ENCODE results near the gene ADPRH. TPM values are rescaled to one million over a fixed set of nuclear protein-coding genes. Genes with fewer than 3 reads are reported as not detected.
"Not testable (repeated sequence)": the region's sequence is repeated elsewhere in the genome, so short reads cannot be mapped to it uniquely, and the experiment has no call there.

ADPRH gene
- total and polyA plus RNA-seq, 5 donors = 6.5 to 11.9 (median 10.2) TPM

GRCh38 chr3:119547227-119547626 is 32.1 kb upstream of the ADPRH start:
- ATAC-seq = no peak
- H3K4me1 ChIP-seq (ENCODE audit: control insufficient read depth, insufficient read depth, low read length) = no peaks in the 10 kb centered on the region

DNA sequence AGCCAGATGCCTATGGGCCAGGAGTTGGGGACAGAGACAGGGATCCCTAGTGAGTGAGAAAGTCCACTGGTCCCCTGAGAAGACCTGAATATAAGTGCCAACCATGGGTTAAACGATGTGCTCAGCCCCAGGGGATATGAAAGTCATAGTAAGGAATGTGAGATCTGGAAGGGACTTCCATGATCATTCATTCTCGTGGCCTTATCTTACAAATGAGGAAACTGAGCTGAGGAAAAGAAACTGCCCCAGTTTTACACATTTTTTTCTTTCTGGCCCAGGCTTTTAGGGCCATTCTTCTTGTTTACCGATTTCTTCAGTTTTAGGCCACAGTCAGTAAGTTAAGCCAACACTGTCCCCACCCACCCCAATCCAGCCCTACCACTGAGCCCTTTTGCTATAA is 31.0 kb upstream of the ADPRH start:
- Histone ChIP-seq H3K27ac (ENCODE audit: low read length) (no peak overlapping the region), H3K4me3 (ENCODE audit: low read length) (no peak overlapping the region), H3K4me1 (ENCODE audit: control insufficient read depth, insufficient read depth, low read length) (no peaks in the 10 kb centered on the region), H3K27me3 (ENCODE audit: control insufficient read depth, insufficient read depth) (no peaks in the 10 kb centered on the region), H3K9me3 (ENCODE audit: control insufficient read depth, low read length) (no peaks in the 10 kb centered on the region)
- ATAC-seq (no peak), DNase-seq (no peak)
- intact Hi-C loops (cut with DNase I) = no loop called here
- WGBS = 34% methylated on average over 3 of the region's 3 CpGs

More at GRCh38 chr3:119547227-119547626, 32.1 kb upstream of the ADPRH start:
- Histone ChIP-seq H3K27ac (ENCODE audit: low read length) (no peak overlapping the region), H3K9me3 (ENCODE audit: control insufficient read depth, low read length) (no peaks in the 10 kb centered on the region), H3K4me3 (ENCODE audit: low read length) (no peak overlapping the region), H3K27me3 (ENCODE audit: control insufficient read depth, insufficient read depth) (no peaks in the 10 kb centered on the region)
- intact Hi-C loops (cut with DNase I) = no loop called here
- DNase-seq = no peak
- WGBS = 83% methylated on average over 1 of the region's 1 CpG

- ATAC-seq = no peak
- WGBS = 90% methylated on average over 9 of the region's 9 CpGs
- intact Hi-C loops (cut with DNase I) = no loop called here
Observed at GRCh38 chr3:119550192-119550910, 28.9 kb upstream of the ADPRH start.

DNA sequence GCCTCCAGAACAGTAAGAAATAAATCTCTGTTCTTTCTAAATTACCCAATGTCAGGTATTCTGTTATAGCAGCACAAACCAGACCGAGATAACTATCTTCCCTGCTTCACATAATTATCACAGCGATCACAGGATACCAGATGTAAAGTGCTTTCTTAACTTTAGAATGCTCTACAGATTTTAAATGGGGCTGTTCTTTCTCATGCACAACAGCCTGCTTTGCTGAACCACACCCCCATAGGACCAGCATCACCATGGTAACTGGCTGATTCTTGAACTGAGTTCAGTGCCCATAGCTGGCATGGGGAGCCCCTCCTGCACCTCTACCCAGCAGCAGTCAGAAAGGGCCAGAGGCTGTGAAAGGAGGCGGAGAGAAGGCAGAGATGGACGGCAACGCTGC is 27.7 kb upstream of the ADPRH start:
- intact Hi-C loops (cut with DNase I) = no loop called here
- Histone ChIP-seq H3K4me1 (ENCODE audit: control insufficient read depth, insufficient read depth, low read length) (no peaks in the 10 kb centered on the region), H3K27me3 (ENCODE audit: control insufficient read depth, insufficient read depth) (no peaks in the 10 kb centered on the region), H3K4me3 (ENCODE audit: low read length) (no peak overlapping the region), H3K9me3 (ENCODE audit: control insufficient read depth, low read length) (no peaks in the 10 kb centered on the region), H3K27ac (ENCODE audit: low read length) (no peak overlapping the region)
- 90% methylated on average over 5 of the region's 5 CpGs for WGBS
- ATAC-seq (no peak), DNase-seq (no peak)

More at GRCh38 chr3:119550192-119550910, 28.9 kb upstream of the ADPRH start:
- no peak overlapping the region for H3K27ac ChIP-seq (ENCODE audit: low read length)
- H3K4me1 ChIP-seq (ENCODE audit: control insufficient read depth, insufficient read depth, low read length) = no peaks in the 10 kb centered on the region
- no peaks in the 10 kb centered on the region for H3K27me3 ChIP-seq (ENCODE audit: control insufficient read depth, insufficient read depth)
- DNase-seq = no peak
- H3K4me3 ChIP-seq (ENCODE audit: low read length) = no peak overlapping the region
- no peaks in the 10 kb centered on the region for H3K9me3 ChIP-seq (ENCODE audit: control insufficient read depth, low read length)

- H3K27ac ChIP-seq (ENCODE audit: low read length); intact Hi-C loops (cut with DNase I): not testable (repeated sequence)
- 95% methylated on average over 6 of the region's 6 CpGs for WGBS
Observed at GRCh38 chr3:119552928-119553327, 26.4 kb upstream of the ADPRH start.

GRCh38 chr3:119553823-119554415 is 25.4 kb upstream of the ADPRH start:
- 71% methylated on average over 5 of the region's 5 CpGs for WGBS
- Histone ChIP-seq H3K4me3 (ENCODE audit: low read length) (no peak overlapping the region), H3K4me1 (ENCODE audit: control insufficient read depth, insufficient read depth, low read length) (no peaks in the 10 kb centered on the region), H3K27ac (ENCODE audit: low read length) (no peak overlapping the region), H3K9me3 (ENCODE audit: control insufficient read depth, low read length) (no peaks in the 10 kb centered on the region), H3K27me3 (ENCODE audit: control insufficient read depth, insufficient read depth) (no peaks in the 10 kb centered on the region)
- no peak for DNase-seq
- ATAC-seq = no peak
- intact Hi-C loops (cut with DNase I) = no loop called here

More at GRCh38 chr3:119552928-119553327, 26.4 kb upstream of the ADPRH start:
- ATAC-seq; H3K4me1 ChIP-seq (ENCODE audit: control insufficient read depth, insufficient read depth, low read length); H3K9me3 ChIP-seq (ENCODE audit: control insufficient read depth, low read length); H3K4me3 ChIP-seq (ENCODE audit: low read length); DNase-seq; H3K27me3 ChIP-seq (ENCODE audit: control insufficient read depth, insufficient read depth): not testable (repeated sequence)

GRCh38 chr3:119555309-119555735 is 24.0 kb upstream of the ADPRH start:
- Histone ChIP-seq H3K27ac (ENCODE audit: low read length) (no peak overlapping the region), H3K9me3 (ENCODE audit: control insufficient read depth, low read length) (no peaks in the 10 kb centered on the region), H3K4me1 (ENCODE audit: control insufficient read depth, insufficient read depth, low read length) (no peaks in the 10 kb centered on the region), H3K4me3 (ENCODE audit: low read length) (no peak overlapping the region), H3K27me3 (ENCODE audit: control insufficient read depth, insufficient read depth) (no peaks in the 10 kb centered on the region)
- DNase-seq = no peak
- ATAC-seq = peak; percentile 47 to 54
- intact Hi-C loops (cut with DNase I) = no loop called here
- WGBS = 61% methylated on average over 4 of the region's 4 CpGs

DNA sequence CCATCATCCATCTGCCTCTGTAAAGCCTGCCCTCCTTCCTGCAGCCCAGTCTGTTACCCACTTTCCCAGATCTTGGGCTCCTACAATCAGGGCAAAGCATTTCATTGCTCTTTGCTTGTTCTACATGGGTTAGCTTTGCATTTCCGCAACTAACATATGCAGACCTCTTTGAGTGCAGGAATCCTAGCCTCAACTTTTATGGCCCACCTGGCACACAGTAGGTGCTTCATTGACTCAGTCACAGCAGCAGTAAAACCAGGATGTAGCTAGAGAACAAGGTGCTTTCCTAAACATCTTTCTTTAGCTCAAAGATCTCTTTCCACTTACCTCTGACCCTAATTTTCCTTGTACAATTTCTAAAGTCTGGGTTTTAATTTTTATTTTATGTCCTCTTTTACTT is 23.4 kb upstream of the ADPRH start:
- Histone ChIP-seq H3K27ac (ENCODE audit: low read length) (no peak overlapping the region), H3K4me1 (ENCODE audit: control insufficient read depth, insufficient read depth, low read length) (no peaks in the 10 kb centered on the region), H3K9me3 (ENCODE audit: control insufficient read depth, low read length) (no peaks in the 10 kb centered on the region), H3K27me3 (ENCODE audit: control insufficient read depth, insufficient read depth) (no peaks in the 10 kb centered on the region), H3K4me3 (ENCODE audit: low read length) (no peak overlapping the region)
- DNase-seq (no peak), ATAC-seq (no peak)
- WGBS = 100% methylated on average over 1 of the region's 1 CpG
- intact Hi-C loops (cut with DNase I) = no loop called here

DNA sequence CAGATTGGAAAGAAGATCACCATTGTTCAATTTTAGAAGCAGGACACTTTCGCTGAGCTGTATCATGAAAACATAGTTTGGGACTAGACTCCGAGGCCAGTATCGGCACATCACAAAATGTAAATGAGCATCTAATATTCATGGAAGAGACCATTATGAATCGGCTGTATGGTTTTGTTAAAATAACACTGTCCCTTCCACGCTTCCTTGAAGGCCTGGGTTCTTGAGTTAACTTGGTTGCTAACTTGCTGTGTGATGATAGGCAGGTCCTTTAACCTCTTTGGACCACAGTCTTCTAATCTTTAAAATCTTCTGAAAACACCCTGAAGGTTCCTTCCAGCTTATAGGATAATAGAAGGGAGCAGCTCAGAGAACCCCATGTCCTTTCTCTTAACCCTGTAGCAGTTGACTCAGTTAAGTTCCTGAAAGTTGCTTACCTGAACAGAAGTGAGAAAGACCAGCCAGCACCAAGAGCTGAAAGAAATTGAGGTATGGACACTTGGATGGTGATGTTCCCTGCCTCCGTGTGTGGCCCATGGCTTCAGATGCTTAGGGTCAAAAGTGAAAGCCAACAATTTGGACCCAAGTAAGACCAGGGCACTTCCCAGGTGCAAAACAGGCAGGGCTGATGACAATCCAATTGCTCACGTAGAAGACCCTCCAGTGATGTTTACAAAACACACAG is 22.0 kb upstream of the ADPRH start:
- intact Hi-C loops (cut with DNase I) = no loop called here

GRCh38 chr3:119557877-119558269 is 21.4 kb upstream of the ADPRH start:
- 82% methylated on average over 3 of the region's 3 CpGs for whole genome bisulfite sequencing
- Histone ChIP-seq H3K4me3 (ENCODE audit: low read length) (no peak overlapping the region), H3K27me3 (ENCODE audit: control insufficient read depth, insufficient read depth) (no peaks in the 10 kb centered on the region), H3K4me1 (ENCODE audit: control insufficient read depth, insufficient read depth, low read length) (no peaks in the 10 kb centered on the region), H3K9me3 (ENCODE audit: control insufficient read depth, low read length) (no peaks in the 10 kb centered on the region), H3K27ac (ENCODE audit: low read length) (no peak overlapping the region)
- intact Hi-C loops (cut with DNase I) = no loop called here
- no peak for DNase-seq
- no peak for ATAC-seq

More for the DNA sequence above, 22.0 kb upstream of the ADPRH start:
- no peak overlapping the region for H3K4me3 ChIP-seq (ENCODE audit: low read length)
- H3K27ac ChIP-seq (ENCODE audit: low read length) = no peak overlapping the region
- H3K9me3 ChIP-seq (ENCODE audit: control insufficient read depth, low read length) = no peaks in the 10 kb centered on the region
- WGBS = 93% methylated on average over 7 of the region's 7 CpGs
- no peaks in the 10 kb centered on the region for H3K27me3 ChIP-seq (ENCODE audit: control insufficient read depth, insufficient read depth)
- H3K4me1 ChIP-seq (ENCODE audit: control insufficient read depth, insufficient read depth, low read length) = no peaks in the 10 kb centered on the region
- no peak for ATAC-seq
- no peak for DNase-seq

DNA sequence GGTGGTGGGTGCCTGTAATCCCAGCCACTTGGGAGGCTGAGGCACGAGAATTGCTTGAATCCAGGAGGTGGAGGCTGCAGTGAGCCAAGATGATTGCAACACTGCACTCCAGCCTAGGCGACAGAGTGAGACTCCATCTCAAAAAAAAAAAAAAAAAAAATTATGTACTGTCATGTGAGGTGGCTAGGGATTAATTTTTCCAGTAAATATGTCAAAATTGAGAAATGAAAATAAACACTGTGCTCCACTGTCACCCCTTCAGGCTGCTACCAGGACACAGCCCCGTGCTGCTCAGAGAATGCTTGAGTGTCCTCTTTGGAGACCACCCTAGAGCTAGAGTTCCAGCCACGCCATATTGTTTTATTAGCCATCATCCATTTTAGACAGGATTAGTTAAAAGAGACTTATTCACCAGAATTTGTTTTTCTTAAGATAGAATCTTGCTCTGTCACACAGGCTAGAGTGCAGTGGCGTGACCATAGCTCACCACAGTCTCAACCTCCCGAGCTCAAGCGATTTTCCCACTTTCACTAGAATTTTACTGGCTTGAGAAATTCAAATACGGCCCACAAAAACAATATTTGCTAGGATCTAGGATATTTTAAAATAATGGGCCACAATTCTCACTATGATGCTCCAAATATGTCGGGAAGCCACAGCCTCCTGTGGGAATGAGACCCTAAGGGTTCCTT is 20.5 kb upstream of the ADPRH start:
- no peak overlapping the region for H3K4me3 ChIP-seq (ENCODE audit: low read length)
- H3K27ac ChIP-seq (ENCODE audit: low read length) = no peak overlapping the region

More for the DNA sequence above, 20.5 kb upstream of the ADPRH start:
- 94% methylated on average over 9 of the region's 9 CpGs for WGBS
- H3K27me3 ChIP-seq (ENCODE audit: control insufficient read depth, insufficient read depth) = no peaks in the 10 kb centered on the region
- H3K4me1 ChIP-seq (ENCODE audit: control insufficient read depth, insufficient read depth, low read length) = no peaks in the 10 kb centered on the region
- no peak for ATAC-seq
- no peaks in the 10 kb centered on the region for H3K9me3 ChIP-seq (ENCODE audit: control insufficient read depth, low read length)
- intact Hi-C loops (cut with DNase I) = no loop called here
- no peak for DNase-seq

All from right cardiac atrium (tissue), 5 donors.